Lower leg skin (tissue), 3 donors: Measurements from ENCODE around the gene IZUMO1.

Experiments used
- CTCF ChIP-seq, 3 donors: fragments of 450-650 bp; IDR thresholded peaks; one replicate each; pipeline ENCODE4 v1.5.1; 2016; ENCODE audit warnings: antibody characterized with exemption in 3 of 3, mild to moderate bottlenecking in 3 of 3, moderate library complexity in 2 of 3
- POLR2A ChIP-seq, 2 donors: fragments of 450-650 bp; IDR thresholded peaks; one replicate each; pipeline ENCODE4 v1.6.1; 2016 to 2017; ENCODE audit warnings: antibody characterized with exemption in 2 of 2, mild to moderate bottlenecking in 1 of 2, moderate library complexity in 1 of 2

- TF ChIP-seq CTCF (IDR thresholded peaks at IDR 0.05): no peak
- TF ChIP-seq POLR2A (IDR thresholded peaks at IDR 0.05): no peak
Observed at GRCh38 chr19:48726556-48726955, 20.2 kb downstream of the IZUMO1 start.
